Measurements from ENCODE around the gene DNAH7.

The DNAH7 gene

GRCh38 chr2:195818526-195818925 is 250.1 kb downstream of the DNAH7 start:
- in situ Hi-C loops (cut with HindIII; ENCODE audit: low sequenced_read_pairs) = no loop called here

GRCh38 chr2:195818106-195818505 is 250.5 kb downstream of the DNAH7 start:
- in situ Hi-C loops (cut with HindIII; ENCODE audit: low sequenced_read_pairs) = no loop called here

- in situ Hi-C loops (cut with HindIII; ENCODE audit: low sequenced_read_pairs) = no loop called here
Measured at GRCh38 chr2:195815083-195815482, 253.6 kb downstream of the DNAH7 start.

GRCh38 chr2:195813421-195813820 is 255.2 kb downstream of the DNAH7 start:
- in situ Hi-C loops (cut with HindIII; ENCODE audit: low sequenced_read_pairs) = no loop called here

- in situ Hi-C loops (cut with HindIII; ENCODE audit: low sequenced_read_pairs) = no loop called here
Measured at GRCh38 chr2:195810340-195811098, 258.1 kb downstream of the DNAH7 start.

- in situ Hi-C loops (cut with HindIII; ENCODE audit: low sequenced_read_pairs) = no loop called here
Measured at GRCh38 chr2:195808189-195808588, 260.4 kb downstream of the DNAH7 start.

GRCh38 chr2:195805283-195805976 is 263.2 kb downstream of the DNAH7 start:
- in situ Hi-C loops (cut with HindIII; ENCODE audit: low sequenced_read_pairs) = no loop called here

GRCh38 chr2:195795879-195796278 is 272.8 kb downstream of the DNAH7 start:
- in situ Hi-C loops (cut with HindIII; ENCODE audit: low sequenced_read_pairs) = loop anchor here (10.0 kb wide), 1 partner anchor 61 kb away; no protein-coding TSS in a partner anchor

- in situ Hi-C loops (cut with HindIII; ENCODE audit: low sequenced_read_pairs) = loop anchor here (10.0 kb wide), 1 partner anchor 59 kb away; no protein-coding TSS in a partner anchor
Measured at GRCh38 chr2:195793881-195794280, 274.8 kb downstream of the DNAH7 start.

GRCh38 chr2:195782156-195782555 is 286.5 kb downstream of the DNAH7 start:
- in situ Hi-C loops (cut with HindIII; ENCODE audit: low sequenced_read_pairs) = no loop called here

- in situ Hi-C loops (cut with HindIII; ENCODE audit: low sequenced_read_pairs) = no loop called here
Measured at GRCh38 chr2:195779491-195779890, 289.1 kb downstream of the DNAH7 start.

- in situ Hi-C loops (cut with HindIII; ENCODE audit: low sequenced_read_pairs) = no loop called here
Measured at GRCh38 chr2:195769975-195770374, 298.7 kb downstream of the DNAH7 start.

GRCh38 chr2:195768431-195768830 is 300.2 kb downstream of the DNAH7 start:
- in situ Hi-C loops (cut with HindIII; ENCODE audit: low sequenced_read_pairs) = no loop called here

- in situ Hi-C loops (cut with HindIII; ENCODE audit: low sequenced_read_pairs) = no loop called here
Measured at GRCh38 chr2:195766691-195767090, 301.9 kb downstream of the DNAH7 start.

- in situ Hi-C loops (cut with HindIII; ENCODE audit: low sequenced_read_pairs) = no loop called here
Measured at GRCh38 chr2:195763866-195764265, 304.8 kb downstream of the DNAH7 start.

GRCh38 chr2:195759877-195760276 is 308.8 kb downstream of the DNAH7 start:
- in situ Hi-C loops (cut with HindIII; ENCODE audit: low sequenced_read_pairs) = no loop called here

GRCh38 chr2:195758846-195759245 is 309.8 kb downstream of the DNAH7 start:
- in situ Hi-C loops (cut with HindIII; ENCODE audit: low sequenced_read_pairs) = no loop called here

- in situ Hi-C loops (cut with HindIII; ENCODE audit: low sequenced_read_pairs) = no loop called here
Measured at GRCh38 chr2:195756218-195756942, 312.3 kb downstream of the DNAH7 start.

- in situ Hi-C loops (cut with HindIII; ENCODE audit: low sequenced_read_pairs) = no loop called here
Measured at GRCh38 chr2:195741191-195741590, 327.4 kb downstream of the DNAH7 start.

GRCh38 chr2:195737511-195738325 is 330.9 kb downstream of the DNAH7 start:
- in situ Hi-C loops (cut with HindIII; ENCODE audit: low sequenced_read_pairs) = loop anchor here (10.0 kb wide), 1 partner anchor 57 kb away; no protein-coding TSS in a partner anchor

- in situ Hi-C loops (cut with HindIII; ENCODE audit: low sequenced_read_pairs) = loop anchor here (10.0 kb wide), 1 partner anchor 59 kb away; no protein-coding TSS in a partner anchor
Measured at GRCh38 chr2:195735347-195735746, 333.3 kb downstream of the DNAH7 start.

Data from DLD1 (cell line).